ENCODE measurements around the gene BATF.

The BATF gene

DNA sequence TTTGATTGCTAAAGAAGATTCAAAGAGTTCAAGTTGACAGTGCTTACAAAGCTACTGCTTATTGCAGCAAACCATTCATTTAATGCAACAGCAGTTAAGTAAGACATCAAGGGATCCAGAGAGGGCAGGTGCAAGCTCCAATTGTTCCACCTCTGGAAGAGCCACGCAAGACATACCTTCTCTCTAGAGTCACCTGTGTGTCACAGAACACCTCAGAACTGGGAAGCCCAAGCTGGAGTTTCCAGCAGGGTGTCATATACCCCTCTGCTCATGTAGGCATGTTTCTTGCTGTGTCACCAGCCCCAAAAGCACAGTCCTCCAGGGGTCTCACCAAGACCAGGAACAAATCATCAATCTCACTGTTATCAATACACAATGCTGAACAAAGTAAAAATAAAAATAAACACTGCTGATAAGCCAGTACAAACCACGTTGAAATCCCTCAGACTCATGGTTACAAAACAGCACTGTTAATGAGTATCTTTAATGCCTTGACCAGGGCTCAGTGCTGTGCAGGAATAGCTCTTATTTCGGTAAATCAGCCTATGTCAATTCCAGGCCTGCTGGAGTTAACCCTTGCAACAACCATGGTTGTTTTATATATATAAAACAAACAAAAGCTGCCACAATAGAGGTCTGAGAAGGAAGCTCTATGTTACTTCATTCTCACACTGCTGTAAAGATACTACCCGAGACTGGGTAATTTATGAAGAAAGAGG, 37.4 kb upstream of the BATF start:
- Histone ChIP-seq H3K79me2 (ENCODE audit: insufficient read depth, low read length) (no peaks in the 10 kb centered on the region), H2AFZ (ENCODE audit: low read length) (no peak overlapping the region), H3K4me2 (ENCODE audit: low read depth, low read length, poor library complexity, severe bottlenecking) (no peak overlapping the region), H3K9me3 (ENCODE audit: insufficient read depth, low read depth, low read length) (no peaks in the 10 kb centered on the region), H3K9ac (ENCODE audit: low read depth, low read length, poor library complexity, severe bottlenecking) (no peak overlapping the region), H3F3A (ENCODE audit: low read depth) (no peaks in the 10 kb centered on the region), H4K20me1 (ENCODE audit: insufficient read depth, low read length, poor library complexity, severe bottlenecking) (no peaks in the 10 kb centered on the region), H3K9me2 (replicated peaks; ENCODE audit: low read depth, low read length) (no peaks in the 10 kb centered on the region), H3K4me1 (ENCODE audit: insufficient read depth, low read length, poor library complexity, severe bottlenecking) (peaks cover 8% of the 10 kb centered on the region), H3K4me3 (ENCODE audit: low read length, poor library complexity, severe bottlenecking) (no peak overlapping the region), H3K36me3 (ENCODE audit: insufficient read depth, low read length) (no peaks in the 10 kb centered on the region), H3K27me3 (ENCODE audit: insufficient read depth, low read length, poor library complexity, severe bottlenecking) (no peaks in the 10 kb centered on the region)
- TF ChIP-seq CTCF (conservative IDR thresholded peaks at IDR 0.05; ENCODE audit: low read length), result no peak
- TF ChIP-seq EZH2phosphoT487 (IDR thresholded peaks at IDR 0.05; ENCODE audit: borderline replicate concordance), result no peak

DNA sequence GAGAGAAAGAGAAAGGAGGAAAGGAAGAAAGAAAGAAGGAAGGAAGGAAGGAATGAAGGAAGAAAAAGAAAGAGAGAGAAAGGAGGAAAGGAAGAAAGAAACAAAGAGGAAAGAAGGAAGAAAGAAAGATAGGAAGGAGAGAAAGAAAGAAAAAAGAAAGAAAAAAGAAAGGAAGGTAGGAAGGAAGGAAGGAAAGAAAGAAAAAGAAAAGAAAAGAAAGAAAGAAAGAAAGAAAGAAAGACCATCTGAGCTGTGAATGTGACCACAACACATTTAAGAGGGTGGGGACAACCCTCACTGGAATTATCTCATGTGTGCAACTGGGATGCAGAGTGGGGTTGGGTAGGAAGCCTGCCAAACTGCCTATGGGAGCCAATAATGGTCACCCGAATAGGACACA, 36.0 kb upstream of the BATF start:
- no peak for TF ChIP-seq CTCF (conservative IDR thresholded peaks at IDR 0.05; ENCODE audit: low read length)
- TF ChIP-seq EZH2phosphoT487 (IDR thresholded peaks at IDR 0.05; ENCODE audit: borderline replicate concordance), result no peak
- Histone ChIP-seq H3K36me3 (ENCODE audit: insufficient read depth, low read length) (no peaks in the 10 kb centered on the region), H2AFZ (ENCODE audit: low read length) (no peak overlapping the region), H3K27me3 (ENCODE audit: insufficient read depth, low read length, poor library complexity, severe bottlenecking) (no peaks in the 10 kb centered on the region), H3K9ac (ENCODE audit: low read depth, low read length, poor library complexity, severe bottlenecking) (no peak overlapping the region), H3K9me2 (replicated peaks; ENCODE audit: low read depth, low read length) (no peaks in the 10 kb centered on the region), H3K79me2 (ENCODE audit: insufficient read depth, low read length) (no peaks in the 10 kb centered on the region), H3K4me1 (ENCODE audit: insufficient read depth, low read length, poor library complexity, severe bottlenecking) (peaks cover 8% of the 10 kb centered on the region), H3K4me3 (ENCODE audit: low read length, poor library complexity, severe bottlenecking) (no peak overlapping the region), H4K20me1 (ENCODE audit: insufficient read depth, low read length, poor library complexity, severe bottlenecking) (no peaks in the 10 kb centered on the region), H3K4me2 (ENCODE audit: low read depth, low read length, poor library complexity, severe bottlenecking) (no peak overlapping the region), H3K9me3 (ENCODE audit: insufficient read depth, low read depth, low read length) (no peaks in the 10 kb centered on the region), H3F3A (ENCODE audit: low read depth) (no peaks in the 10 kb centered on the region)

DNA sequence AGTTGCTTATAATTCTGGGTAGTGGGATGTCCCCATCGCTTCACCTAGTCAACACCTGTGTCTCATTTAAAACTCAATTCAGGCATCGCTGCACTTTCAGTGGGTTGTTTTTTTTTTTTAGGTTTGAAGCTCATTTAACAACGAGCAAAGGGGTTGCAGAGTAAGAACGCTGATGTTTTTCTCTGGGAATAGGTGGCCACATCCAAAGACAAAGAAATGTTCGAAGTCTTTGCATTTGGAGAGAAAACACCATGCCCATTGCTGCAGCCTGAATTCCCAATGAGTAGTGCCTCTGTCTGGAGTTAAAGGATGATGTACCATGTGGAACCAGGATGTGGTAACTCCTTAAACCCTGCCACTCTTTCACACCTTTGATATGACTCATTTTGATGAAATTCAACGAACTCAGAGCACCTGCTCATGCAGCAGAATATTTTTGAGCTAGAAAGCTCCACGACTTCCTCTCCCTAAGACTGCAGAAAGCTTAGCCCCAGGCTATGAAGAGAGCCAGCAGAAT, 35.1 kb upstream of the BATF start:
- Histone ChIP-seq H3K27me3 (ENCODE audit: insufficient read depth, low read length, poor library complexity, severe bottlenecking) (no peaks in the 10 kb centered on the region), H3K36me3 (ENCODE audit: insufficient read depth, low read length) (no peaks in the 10 kb centered on the region), H3K9me3 (ENCODE audit: insufficient read depth, low read depth, low read length) (no peaks in the 10 kb centered on the region), H3K4me3 (ENCODE audit: low read length, poor library complexity, severe bottlenecking) (no peak overlapping the region), H3K4me2 (ENCODE audit: low read depth, low read length, poor library complexity, severe bottlenecking) (no peak overlapping the region), H3K79me2 (ENCODE audit: insufficient read depth, low read length) (no peaks in the 10 kb centered on the region), H2AFZ (ENCODE audit: low read length) (peak overlapping the region; percentile 76), H4K20me1 (ENCODE audit: insufficient read depth, low read length, poor library complexity, severe bottlenecking) (no peaks in the 10 kb centered on the region), H3K9ac (ENCODE audit: low read depth, low read length, poor library complexity, severe bottlenecking) (no peak overlapping the region), H3F3A (ENCODE audit: low read depth) (no peaks in the 10 kb centered on the region), H3K4me1 (ENCODE audit: insufficient read depth, low read length, poor library complexity, severe bottlenecking) (peaks cover 8% of the 10 kb centered on the region), H3K9me2 (replicated peaks; ENCODE audit: low read depth, low read length) (no peaks in the 10 kb centered on the region)
- TF ChIP-seq EZH2phosphoT487 (IDR thresholded peaks at IDR 0.05; ENCODE audit: borderline replicate concordance), result no peak
- no peak for TF ChIP-seq CTCF (conservative IDR thresholded peaks at IDR 0.05; ENCODE audit: low read length)
